PC-9 (cell line): Measurements from ENCODE around the gene TCAF1. TPM values are rescaled to one million over a fixed set of nuclear protein-coding genes. Genes with fewer than 3 reads are reported as not detected.
A peak's percentile ranks its signal among the peaks of the same experiment; 100 is the strongest.

Experiments
- BruUV-seq: library from RNA; stranded (reverse); fragments of 400-500 nt; replicated peaks from 2 replicates; lab custom pipeline; 2021; lab: Mats Ljungman, UMichigan
- CTCF ChIA-PET: fragments of 300-600 bp; sonication (Branson Sonifier 250); formaldehyde crosslinking; loops from one replicate; lab custom pipeline; 2022; ENCODE audit warnings: antibody characterized with exemption; lab: Charles Lee
- POLR2A ChIA-PET: fragments of 300-600 bp; sonication (Branson Sonifier 250); formaldehyde crosslinking; loops from one replicate; lab custom pipeline; 2022; ENCODE audit warnings: antibody characterized with exemption; ENCODE audit not compliant: unreplicated experiment; lab: Charles Lee
- DNase-seq, 2 experiments: peaks; one replicate each; pipeline versions ENCODE4 v3.0.0 to v3.0.0-alpha.2; 2015 to 2022; ENCODE audit warnings: mixed read lengths in 1 of 2
- H2AFZ ChIP-seq: fragments of 200-600 bp; sonication (generic); 2 replicates; pipeline ENCODE4 v1.8.1; 2017; ENCODE audit warnings: antibody characterized with exemption
- H3F3A ChIP-seq: fragments of 200-600 bp; sonication (generic); 2 replicates; pipeline ENCODE4 v1.8.1; 2017; ENCODE audit warnings: antibody characterized with exemption, mild to moderate bottlenecking, low read depth; ENCODE audit not compliant: insufficient read depth
- H3K27ac ChIP-seq: fragments of 200-600 bp; sonication (generic); 2 replicates; pipeline ENCODE4 v1.6.1; 2016; ENCODE audit warnings: mixed run types
- H3K27me3 ChIP-seq: fragments of 200-600 bp; sonication (generic); 2 replicates; pipeline ENCODE4 v1.6.1; 2016; ENCODE audit warnings: low read depth, mixed run types; ENCODE audit not compliant: insufficient read depth
- H3K36me3 ChIP-seq: fragments of 200-600 bp; sonication (generic); 2 replicates; pipeline ENCODE4 v1.6.1; 2016; ENCODE audit warnings: low read depth, mixed run types
- H3K4me1 ChIP-seq: fragments of 200-600 bp; sonication (generic); replicated peaks from 2 replicates; pipeline ENCODE4 v1.6.1; 2016; ENCODE audit warnings: mixed run types; ENCODE audit not compliant: insufficient read depth
- H3K4me2 ChIP-seq: fragments of 200-600 bp; sonication (generic); 2 replicates; pipeline ENCODE4 v1.6.1; 2017; ENCODE audit warnings: mixed run types
- H3K4me3 ChIP-seq: fragments of 200-600 bp; sonication (generic); 2 replicates; pipeline ENCODE4 v1.6.1; 2016; ENCODE audit warnings: mixed run types
- H3K79me2 ChIP-seq: fragments of 200-600 bp; sonication (generic); 2 replicates; pipeline ENCODE4 v1.6.1; 2017; ENCODE audit warnings: low read depth, mixed run types
- H3K9me2 ChIP-seq: fragments of 200-600 bp; sonication (generic); 2 replicates; pipeline ENCODE4 v1.8.1; 2017; ENCODE audit warnings: mild to moderate bottlenecking; ENCODE audit not compliant: insufficient read depth
- H3K9me3 ChIP-seq: fragments of 200-600 bp; sonication (generic); 2 replicates; pipeline ENCODE4 v1.8.1; 2016; ENCODE audit warnings: low read depth; ENCODE audit not compliant: insufficient read depth
- H4K20me1 ChIP-seq: fragments of 200-600 bp; sonication (generic); 2 replicates; pipeline ENCODE4 v1.8.1; 2017; ENCODE audit not compliant: insufficient read depth
- EZH2 ChIP-seq: fragments of 200-600 bp; sonication (generic); IDR thresholded peaks from 2 replicates; pipeline ENCODE4 v1.8.0; 2017; ENCODE audit warnings: antibody characterized with exemption, low read depth
- intact Hi-C: fragments of 100-400 bp; cut with micrococcal nuclease; formaldehyde crosslinking; loops from one replicate; pipeline ENCODE4 v1.10.0; 2022; ENCODE audit not compliant: unreplicated experiment
- total RNA-seq: library from RNA; stranded (reverse); gene quantifications from 2 replicates; pipeline ENCODE4 v1.2.3, GENCODE V29; 2021
- TF ChIP-seq, protein P1 (sequence below): fragments of 200-600 bp; sonication (generic); conservative IDR thresholded peaks from 2 replicates; pipeline ENCODE4 v1.6.1; 2017; ENCODE audit warnings: mixed run types, antibody characterized with exemption, mild to moderate bottlenecking, moderate library complexity

TCAF1 gene
- total RNA-seq, 1 experiment from 2014 or later: 44.6 TPM

DNA sequence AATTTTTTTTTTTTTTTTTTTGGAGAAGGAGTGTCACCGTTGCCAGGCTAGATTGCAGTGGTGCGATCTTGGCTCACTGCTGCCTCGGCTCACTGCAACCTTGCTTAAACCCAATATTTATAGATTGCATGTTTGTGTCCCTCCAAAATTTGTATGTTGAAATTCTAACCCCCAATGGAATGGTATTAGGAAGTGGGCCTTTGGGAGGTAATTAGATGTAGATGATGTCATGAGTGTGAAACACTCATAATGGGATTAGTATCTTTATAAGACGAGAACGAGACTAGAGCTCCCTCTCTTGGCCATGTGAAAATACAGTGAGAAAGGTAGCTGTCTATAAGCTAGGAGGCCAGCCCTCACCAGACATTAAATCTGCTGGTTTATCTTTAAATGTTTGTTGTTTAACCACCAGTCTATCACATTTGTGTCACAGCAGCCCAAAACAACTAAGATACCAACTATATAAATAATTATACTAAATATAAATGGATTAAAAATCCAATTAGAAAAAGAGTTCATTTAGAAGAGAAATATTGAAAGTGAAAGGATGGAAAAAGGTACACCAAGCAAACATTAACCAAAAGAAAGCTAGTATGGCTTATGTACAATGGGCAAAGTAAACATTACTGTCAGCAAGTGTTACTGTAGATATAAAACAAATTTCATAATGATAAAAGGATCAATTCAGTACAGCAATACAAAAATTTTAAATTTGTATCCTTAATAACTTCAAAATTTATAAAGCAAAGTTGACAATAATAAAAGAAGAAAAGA lies 9.3 kb downstream of the TCAF1 start:
- H4K20me1 ChIP-seq: no peaks in the 10 kb centered on the region
- H2AFZ ChIP-seq: no peak overlapping the region
- H3K9me3 ChIP-seq: peaks cover 7% of the 10 kb centered on the region; the same call in 1 of the 2 replicates
- BruUV-seq: no TSS peak
- POLR2A ChIA-PET: interaction anchor here (0.6 kb wide), 2 partner anchors 719 to 1515 kb away, joined by 4 to 11 read pairs; no protein-coding TSS in a partner anchor
- no peaks in the 10 kb centered on the region for H3K4me1 ChIP-seq
- no peak overlapping the region for H3K27ac ChIP-seq
- TF ChIP-seq, protein P1, sequence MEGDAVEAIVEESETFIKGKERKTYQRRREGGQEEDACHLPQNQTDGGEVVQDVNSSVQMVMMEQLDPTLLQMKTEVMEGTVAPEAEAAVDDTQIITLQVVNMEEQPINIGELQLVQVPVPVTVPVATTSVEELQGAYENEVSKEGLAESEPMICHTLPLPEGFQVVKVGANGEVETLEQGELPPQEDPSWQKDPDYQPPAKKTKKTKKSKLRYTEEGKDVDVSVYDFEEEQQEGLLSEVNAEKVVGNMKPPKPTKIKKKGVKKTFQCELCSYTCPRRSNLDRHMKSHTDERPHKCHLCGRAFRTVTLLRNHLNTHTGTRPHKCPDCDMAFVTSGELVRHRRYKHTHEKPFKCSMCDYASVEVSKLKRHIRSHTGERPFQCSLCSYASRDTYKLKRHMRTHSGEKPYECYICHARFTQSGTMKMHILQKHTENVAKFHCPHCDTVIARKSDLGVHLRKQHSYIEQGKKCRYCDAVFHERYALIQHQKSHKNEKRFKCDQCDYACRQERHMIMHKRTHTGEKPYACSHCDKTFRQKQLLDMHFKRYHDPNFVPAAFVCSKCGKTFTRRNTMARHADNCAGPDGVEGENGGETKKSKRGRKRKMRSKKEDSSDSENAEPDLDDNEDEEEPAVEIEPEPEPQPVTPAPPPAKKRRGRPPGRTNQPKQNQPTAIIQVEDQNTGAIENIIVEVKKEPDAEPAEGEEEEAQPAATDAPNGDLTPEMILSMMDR: peak; percentile 76
- TF ChIP-seq EZH2: no peak
- H3K9me2 ChIP-seq: no peaks in the 10 kb centered on the region
- CTCF ChIA-PET: interaction anchor here (0.7 to 1.2 kb wide), 4 partner anchors 9 to 644 kb away, joined by 3 to 12 read pairs (median 6); partner anchors contain the start of gene TCAF1
- no peak overlapping the region for H3K4me2 ChIP-seq
- peaks cover 11% of the 10 kb centered on the region; the same call in 1 of the 2 replicates for H3K79me2 ChIP-seq
- no peaks in the 10 kb centered on the region for H3K36me3 ChIP-seq
- H3F3A ChIP-seq: no peaks in the 10 kb centered on the region; the same call in 1 of the 2 replicates
- no peak overlapping the region for H3K4me3 ChIP-seq
- H3K27me3 ChIP-seq: no peaks in the 10 kb centered on the region
- intact Hi-C loops: no loop called here
- peak in 1 of 2 experiments; percentile 53 for DNase-seq

DNA sequence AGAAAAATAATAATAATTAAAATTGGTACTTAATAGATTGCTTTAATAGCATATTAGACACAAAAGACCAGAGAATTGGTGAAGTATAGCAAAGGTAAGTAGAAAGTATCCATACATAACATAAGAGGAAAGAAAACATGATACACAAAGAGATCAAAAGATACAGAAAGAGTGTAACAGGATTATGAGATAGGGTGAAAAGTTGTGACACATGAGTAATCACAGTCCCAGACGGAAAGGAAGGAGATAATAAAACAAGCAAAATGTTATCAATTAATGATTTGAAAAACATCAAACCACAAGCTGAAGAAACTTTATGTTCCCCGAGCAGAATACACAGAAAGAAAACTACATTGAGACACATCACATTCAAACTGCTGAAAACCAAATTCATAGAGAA lies 10.5 kb downstream of the TCAF1 start:
- DNase-seq: no peak

DNA sequence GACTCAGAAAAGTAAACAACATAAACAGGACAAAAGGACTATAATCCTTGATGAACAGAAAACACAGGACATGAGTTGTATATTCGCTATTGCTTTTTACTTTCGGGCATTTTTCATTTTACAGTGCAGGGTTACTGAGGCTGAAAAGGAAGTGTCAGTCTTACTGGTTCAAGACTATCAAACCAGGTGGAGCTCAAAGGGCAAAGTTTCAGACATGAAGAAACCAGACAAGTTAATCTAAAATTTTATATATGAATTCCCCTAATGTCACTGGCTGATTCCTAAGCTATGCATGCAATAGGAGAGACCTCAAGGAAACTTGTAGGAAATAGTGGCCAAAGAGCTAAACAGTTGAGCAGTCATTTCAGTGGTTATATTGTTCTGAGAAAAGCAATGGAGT lies 11.4 kb downstream of the TCAF1 start:
- Histone ChIP-seq H4K20me1 (no peaks in the 10 kb centered on the region), H3K9me3 (peaks cover 6% of the 10 kb centered on the region; the same call in 1 of the 2 replicates), H3K27ac (no peak overlapping the region), H3K4me3 (no peak overlapping the region), H3K4me2 (no peak overlapping the region), H2AFZ (no peak overlapping the region), H3K4me1 (no peaks in the 10 kb centered on the region), H3K27me3 (no peaks in the 10 kb centered on the region), H3K79me2 (peaks cover 4% of the 10 kb centered on the region; the same call in 1 of the 2 replicates), H3F3A (no peaks in the 10 kb centered on the region; the same call in 1 of the 2 replicates), H3K9me2 (no peaks in the 10 kb centered on the region), H3K36me3 (no peaks in the 10 kb centered on the region)
- BruUV-seq: no TSS peak
- ChIA-PET POLR2A (no interaction called here), CTCF (no interaction called here)
- TF ChIP-seq, protein P1: no peak
- no peak for TF ChIP-seq EZH2
- DNase-seq: no peak
- intact Hi-C loops: no loop called here

More for the DNA sequence above, 10.5 kb downstream of the TCAF1 start:
- no TSS peak for BruUV-seq
- TF ChIP-seq EZH2: no peak
- TF ChIP-seq, protein P1: no peak
- Histone ChIP-seq H4K20me1 (no peaks in the 10 kb centered on the region), H3K36me3 (no peaks in the 10 kb centered on the region), H3F3A (no peaks in the 10 kb centered on the region; the same call in 1 of the 2 replicates), H3K9me2 (no peaks in the 10 kb centered on the region), H3K27me3 (no peaks in the 10 kb centered on the region), H3K4me3 (no peak overlapping the region), H3K79me2 (peaks cover 5% of the 10 kb centered on the region; the same call in 1 of the 2 replicates), H2AFZ (no peak overlapping the region), H3K9me3 (peaks cover 7% of the 10 kb centered on the region; the same call in 1 of the 2 replicates), H3K4me2 (no peak overlapping the region), H3K27ac (no peak overlapping the region), H3K4me1 (no peaks in the 10 kb centered on the region)
- POLR2A ChIA-PET: no interaction called here
- CTCF ChIA-PET: no interaction called here
- intact Hi-C loops: no loop called here
